Measurements from ENCODE around the gene ADGRD1.

- TF ChIP-seq POLR2A (IDR thresholded peaks at IDR 0.05) (no peak), CTCF (IDR thresholded peaks at IDR 0.05) (no peak), POLR2AphosphoS5 (IDR thresholded peaks at IDR 0.05) (no peak)
Measured at GRCh38 chr12:131115766-131116467, 162.2 kb downstream of the ADGRD1 start.
